ENCODE results near the gene TTC1.
A peak's percentile ranks its signal among the peaks of the same experiment; 100 is the strongest.

Gene TTC1

DNA sequence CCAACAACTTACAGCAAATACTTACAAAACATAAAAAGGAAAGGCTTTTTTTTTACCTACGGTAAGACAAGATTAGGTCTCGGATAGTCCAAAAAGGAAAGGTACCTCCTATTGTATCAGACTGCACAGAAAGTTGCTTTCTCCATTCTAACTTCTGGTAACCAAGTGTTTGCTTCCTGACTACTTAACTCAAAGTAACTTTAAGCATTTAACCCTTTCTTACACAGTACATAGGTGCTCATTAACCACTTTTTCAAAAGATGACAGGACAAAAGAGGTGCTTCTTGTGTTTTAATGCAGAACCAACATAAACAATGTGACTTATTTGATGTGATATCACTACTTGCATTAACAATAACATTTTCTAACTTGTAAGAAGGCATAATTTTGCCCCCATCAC, 87.2 kb downstream of the TTC1 start:
- Histone ChIP-seq H3K4me2 (ENCODE audit: low read length) (no peak overlapping the region), H3K27me3 (ENCODE audit: control insufficient read depth, low read length) (no peaks in the 10 kb centered on the region), H3K79me2 (ENCODE audit: control insufficient read depth, low read length) (peaks cover 29% of the 10 kb centered on the region), H3K36me3 (ENCODE audit: control insufficient read depth, low read length) (peaks cover 51% of the 10 kb centered on the region), H3K9me2 (replicated peaks; ENCODE audit: control insufficient read depth, low read length) (no peaks in the 10 kb centered on the region), H3K4me3 (ENCODE audit: low read length) (no peak overlapping the region), H4K20me1 (ENCODE audit: control insufficient read depth, insufficient read depth, low read depth, low read length) (no peaks in the 10 kb centered on the region), H3K9me3 (ENCODE audit: control insufficient read depth, insufficient read depth, low read length) (no peaks in the 10 kb centered on the region), H3F3A (ENCODE audit: control insufficient read depth, insufficient read depth) (no peaks in the 10 kb centered on the region), H3K4me1 (ENCODE audit: control insufficient read depth, low read length) (peaks cover 16% of the 10 kb centered on the region), H3K27ac (ENCODE audit: low read depth, low read length) (no peak overlapping the region)
- TF ChIP-seq CTCF (IDR thresholded peaks at IDR 0.05; ENCODE audit: low read depth, low read length, poor library complexity, severe bottlenecking) (no peak), EZH2phosphoT487 (IDR thresholded peaks at IDR 0.05; ENCODE audit: borderline replicate concordance, low read length) (no peak)

DNA sequence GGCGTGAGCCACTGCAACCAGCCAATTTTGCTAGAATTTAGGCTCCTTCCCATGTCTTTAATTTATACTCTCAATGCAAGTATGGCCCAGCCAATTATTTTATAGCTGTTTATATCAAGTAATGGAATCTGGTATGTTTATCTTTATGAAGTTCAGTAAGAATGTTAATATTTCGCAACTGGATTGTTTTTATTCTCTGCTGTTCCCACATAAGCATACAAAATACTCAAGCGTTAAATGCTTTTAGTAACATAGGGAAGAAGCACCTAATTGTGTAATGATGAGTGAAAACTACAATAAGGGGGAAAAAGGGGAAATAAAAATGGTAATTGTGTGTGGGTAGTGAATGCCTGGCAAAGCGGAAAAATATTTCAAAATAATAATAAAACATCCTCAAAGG, 89.1 kb downstream of the TTC1 start:
- H3K79me2 ChIP-seq (ENCODE audit: control insufficient read depth, low read length) = peaks cover 28% of the 10 kb centered on the region
- no peak overlapping the region for H3K4me2 ChIP-seq (ENCODE audit: low read length)
- H3K27ac ChIP-seq (ENCODE audit: low read depth, low read length) = no peak overlapping the region
- H3K9me3 ChIP-seq (ENCODE audit: control insufficient read depth, insufficient read depth, low read length) = no peaks in the 10 kb centered on the region
- H3F3A ChIP-seq (ENCODE audit: control insufficient read depth, insufficient read depth) = no peaks in the 10 kb centered on the region
- no peaks in the 10 kb centered on the region for H3K9me2 ChIP-seq (replicated peaks; ENCODE audit: control insufficient read depth, low read length)
- peaks cover 43% of the 10 kb centered on the region for H3K36me3 ChIP-seq (ENCODE audit: control insufficient read depth, low read length)
- no peak for TF ChIP-seq CTCF (IDR thresholded peaks at IDR 0.05; ENCODE audit: low read depth, low read length, poor library complexity, severe bottlenecking)
- H3K4me1 ChIP-seq (ENCODE audit: control insufficient read depth, low read length) = peaks cover 16% of the 10 kb centered on the region
- no peaks in the 10 kb centered on the region for H3K27me3 ChIP-seq (ENCODE audit: control insufficient read depth, low read length)
- no peaks in the 10 kb centered on the region for H4K20me1 ChIP-seq (ENCODE audit: control insufficient read depth, insufficient read depth, low read depth, low read length)
- H3K4me3 ChIP-seq (ENCODE audit: low read length) = no peak overlapping the region

GRCh38 chr5:160105686-160106360, 96.9 kb downstream of the TTC1 start:
- H3F3A ChIP-seq (ENCODE audit: control insufficient read depth, insufficient read depth) = peaks cover 7% of the 10 kb centered on the region
- H3K4me2 ChIP-seq (ENCODE audit: low read length) = peak overlapping the region; percentile 25
- peaks cover 41% of the 10 kb centered on the region for H3K36me3 ChIP-seq (ENCODE audit: control insufficient read depth, low read length)
- TF ChIP-seq CTCF (IDR thresholded peaks at IDR 0.05; ENCODE audit: low read depth, low read length, poor library complexity, severe bottlenecking) = no peak
- no peak for TF ChIP-seq EZH2phosphoT487 (IDR thresholded peaks at IDR 0.05; ENCODE audit: borderline replicate concordance, low read length)
- no peaks in the 10 kb centered on the region for H3K9me2 ChIP-seq (replicated peaks; ENCODE audit: control insufficient read depth, low read length)
- H3K4me1 ChIP-seq (ENCODE audit: control insufficient read depth, low read length) = peaks cover 20% of the 10 kb centered on the region
- no peaks in the 10 kb centered on the region for H4K20me1 ChIP-seq (ENCODE audit: control insufficient read depth, insufficient read depth, low read depth, low read length)
- no peak overlapping the region for H3K4me3 ChIP-seq (ENCODE audit: low read length)
- H3K9me3 ChIP-seq (ENCODE audit: control insufficient read depth, insufficient read depth, low read length) = no peaks in the 10 kb centered on the region
- no peaks in the 10 kb centered on the region for H3K27me3 ChIP-seq (ENCODE audit: control insufficient read depth, low read length)
- peak overlapping the region; percentile 4; the same call in 1 of the 2 replicates for H3K27ac ChIP-seq (ENCODE audit: low read depth, low read length)
- peaks cover 61% of the 10 kb centered on the region for H3K79me2 ChIP-seq (ENCODE audit: control insufficient read depth, low read length)

Data from DOHH2 (cell line).